Measurements from ENCODE around the gene INTS2.
"Not testable (repeated sequence)": the region's sequence is repeated elsewhere in the genome, so short reads cannot be mapped to it uniquely, and the experiment has no call there.

INTS2 gene

GRCh38 chr17:61822326-61823285 lies 105.2 kb downstream of the INTS2 start:
- no peak overlapping the region for H3K4me3 ChIP-seq (ENCODE audit: low read depth, low read length)

GRCh38 chr17:61821655-61822054 lies 106.1 kb downstream of the INTS2 start:
- TF ChIP-seq CTCF (IDR thresholded peaks at IDR 0.05; ENCODE audit: low read depth, low read length, missing control alignments): no peak
- no peak overlapping the region for H3K4me3 ChIP-seq (ENCODE audit: low read depth, low read length)
- DNase-seq (ENCODE audit: low read depth): no peak

More at GRCh38 chr17:61822326-61823285, 105.2 kb downstream of the INTS2 start:
- DNase-seq (ENCODE audit: low read depth): no peak
- no peak for TF ChIP-seq CTCF (IDR thresholded peaks at IDR 0.05; ENCODE audit: low read depth, low read length, missing control alignments)

- not testable (repeated sequence) for H3K4me3 ChIP-seq (ENCODE audit: low read depth, low read length); DNase-seq (ENCODE audit: low read depth)
These were observed 108.5 kb downstream of the INTS2 start for GRCh38 chr17:61819265-61819664.

GRCh38 chr17:61818225-61818624 lies 109.6 kb downstream of the INTS2 start:
- TF ChIP-seq CTCF (IDR thresholded peaks at IDR 0.05; ENCODE audit: low read depth, low read length, missing control alignments): no peak
- no peak overlapping the region for H3K4me3 ChIP-seq (ENCODE audit: low read depth, low read length)

GRCh38 chr17:61817452-61817851 lies 110.3 kb downstream of the INTS2 start:
- no peak overlapping the region for H3K4me3 ChIP-seq (ENCODE audit: low read depth, low read length)
- no peak for TF ChIP-seq CTCF (IDR thresholded peaks at IDR 0.05; ENCODE audit: low read depth, low read length, missing control alignments)
- DNase-seq (ENCODE audit: low read depth): no peak

More at GRCh38 chr17:61818225-61818624, 109.6 kb downstream of the INTS2 start:
- no peak for DNase-seq (ENCODE audit: low read depth)

GRCh38 chr17:61816538-61816937 lies 111.2 kb downstream of the INTS2 start:
- DNase-seq (ENCODE audit: low read depth): no peak
- no peak for TF ChIP-seq CTCF (IDR thresholded peaks at IDR 0.05; ENCODE audit: low read depth, low read length, missing control alignments)
- no peak overlapping the region for H3K4me3 ChIP-seq (ENCODE audit: low read depth, low read length)

- no peak for TF ChIP-seq CTCF (IDR thresholded peaks at IDR 0.05; ENCODE audit: low read depth, low read length, missing control alignments)
- DNase-seq (ENCODE audit: low read depth): no peak
These were observed 111.8 kb downstream of the INTS2 start for GRCh38 chr17:61815863-61816503.

More at GRCh38 chr17:61815863-61816503, 111.8 kb downstream of the INTS2 start:
- H3K4me3 ChIP-seq (ENCODE audit: low read depth, low read length): no peak overlapping the region
